Adrenal gland (tissue), 12 donors: ENCODE measurements around the gene HMOX2. TPM values are rescaled to one million over a fixed set of nuclear protein-coding genes. Genes with fewer than 3 reads are reported as not detected.

ENCODE experiments used
- DNase-seq, 7 donors: peaks; one replicate each; pipeline ENCODE4 v3.0.0-alpha.2; 2019 to 2020
- H3K27ac ChIP-seq, 5 donors: fragments of 200-600 bp; sonication (generic) in 4 of 5; 1 replicate in 3 of 5; 2 replicates in 2 of 5; pipeline versions ENCODE4 v1.5.1 to v1.8.0; 2016 to 2020; ENCODE audit warnings: mild to moderate bottlenecking in 1 of 5
- H3K27me3 ChIP-seq: fragments of 200-600 bp; 2 replicates; pipeline ENCODE4 v1.8.0; 2021
- H3K36me3 ChIP-seq, 2 donors: fragments of 200-600 bp; replicated peaks in 1 of 2; 1 replicate in 1 of 2; 2 replicates in 1 of 2; pipeline versions ENCODE4 v1.5.1 to v1.8.0; 2018 to 2022
- H3K4me1 ChIP-seq, 2 donors: fragments of 200-600 bp; replicated peaks in 1 of 2; 1 replicate in 1 of 2; 2 replicates in 1 of 2; pipeline versions ENCODE4 v1.5.1 to v1.8.0; 2018 to 2021
- H3K4me3 ChIP-seq, 4 donors: fragments of 200-600 bp; sonication (generic) in 3 of 4; one replicate each; pipeline ENCODE4 v1.5.1; 2016 to 2018
- H3K9me3 ChIP-seq, 3 donors: fragments of 200-600 bp; sonication (generic) in 1 of 3; replicated peaks in 1 of 3; 1 replicate in 2 of 3; 2 replicates in 1 of 3; pipeline versions ENCODE4 v1.5.1 to v1.8.0; 2016 to 2021
- CTCF ChIP-seq, 6 experiments: fragments of 450-650 bp in 4 of 6; fragments of 200-600 bp in 2 of 6; sonication (generic) in 1 of 6; IDR thresholded peaks; 1 replicate in 5 of 6; 2 replicates in 1 of 6; pipeline versions ENCODE4 v1.5.1 to v1.8.0; 2016 to 2021; ENCODE audit warnings: antibody characterized with exemption in 6 of 6, mild to moderate bottlenecking in 2 of 6, moderate library complexity in 1 of 6
- POLR2A ChIP-seq, 2 donors: fragments of 450-650 bp; IDR thresholded peaks; one replicate each; pipeline ENCODE4 v1.6.1; 2017; ENCODE audit warnings: antibody characterized with exemption in 2 of 2, mild to moderate bottlenecking in 2 of 2, moderate library complexity in 1 of 2
- WGBS, 4 donors: extraction: QIAGEN DNeasy Blood & Tissue Kit in 2 of 4; methylation state at CpG; one replicate each; pipeline versions ENCODE4 v1.1.5 to v1.1.7; 2013 to 2017; 5-methylcytosine and 5-hydroxymethylcytosine counted together
- intact Hi-C, 2 donors: fragments of 100-400 bp; cut with DNase I; formaldehyde crosslinking; loops; one replicate each; pipeline versions ENCODE4 v1.14.1 to v1.15.0; 2022 to 2023
- polyA plus RNA-seq, 3 donors: library from polyadenylated mRNA; stranded (reverse); fragments of 200-250 nt in 2 of 3; fragments of 350-450 nt in 1 of 3; fragmentation: Illumina TruSeq in 1 of 3; extraction: RNeasy Lipid Tissue Mini Kit (QIAGEN cat#74804) in 1 of 3; gene quantifications; one replicate each; pipeline ENCODE4 v1.2.3, GENCODE V29; 2013 to 2014
- total RNA-seq, 9 donors: library from RNA; depleted of rRNA in 4 of 9; stranded (reverse); fragments of >200 nt in 4 of 9; fragments of 120-200 nt in 1 of 9; fragmentation: NEBNext Ultra II Directional in 1 of 9; extraction: Animal tissue kit (Norgen Biotek cat#: 25700) in 1 of 9; gene quantifications; one replicate each; pipeline versions ENCODE4 v1.1.0 to v1.2.4, GENCODE V29; 2013 to 2023
- donor health status: healthy with polysubstance abuse.
- donor health status: Bipolar disorder and iron deficiency.
- donor health status: DM: yes; HTN: yes; CAD: no.
- donor health status: DM: no; HTN: no; CAD: no.
- donor health status: DM: no; HTN: no; CAD: no.
- donor health status: DM: yes; HTN: yes; CAD: no.

The HMOX2 gene
- total and polyA plus RNA-seq, 12 donors = 36.1 to 114 (median 65.6) TPM

- no peaks in the 10 kb centered on the region for H3K36me3 ChIP-seq
- no peaks in the 10 kb centered on the region for H3K27me3 ChIP-seq
- intact Hi-C loops = no loop called here
- H3K27ac ChIP-seq = no peak overlapping the region
- 72 to 78% (median 75%) methylated on average over 3 to 7 of the region's 7 CpGs for WGBS, 4 donors
- peaks cover 9 to 19% of the 10 kb centered on the region in 2 donors for H3K4me1 ChIP-seq
- TF ChIP-seq CTCF (IDR thresholded peaks at IDR 0.05) (no peak), POLR2A (IDR thresholded peaks at IDR 0.05) (no peak)
- H3K4me3 ChIP-seq = no peak overlapping the region
- DNase-seq = no peak
- no peaks in the 10 kb centered on the region for H3K9me3 ChIP-seq
These were observed 59.5 kb downstream of the HMOX2 start for GRCh38 chr16:4535627-4536108.

GRCh38 chr16:4536391-4537106 lies 60.4 kb downstream of the HMOX2 start:
- H3K9me3 ChIP-seq = no peaks in the 10 kb centered on the region
- H3K36me3 ChIP-seq = no peaks in the 10 kb centered on the region
- H3K4me3 ChIP-seq = no peak overlapping the region
- no peak for DNase-seq
- WGBS, 4 donors = 84 to 93% (median 87%) methylated on average over 14 to 15 of the region's 15 CpGs
- no peaks in the 10 kb centered on the region for H3K27me3 ChIP-seq
- H3K27ac ChIP-seq = no peak overlapping the region
- H3K4me1 ChIP-seq = peaks cover 9 to 19% of the 10 kb centered on the region in 2 donors
- TF ChIP-seq POLR2A (IDR thresholded peaks at IDR 0.05) = no peak
- TF ChIP-seq CTCF (IDR thresholded peaks at IDR 0.05) = no peak
- intact Hi-C loops = no loop called here

- DNase-seq = peak in 4 of 7 donors; percentile 44 to 54 (median 50)
- 11 to 78% (median 13%) methylated on average over 4 to 75 of the region's 75 CpGs for WGBS, 4 donors
- H3K27me3 ChIP-seq = no peaks in the 10 kb centered on the region
- H3K36me3 ChIP-seq = no peaks in the 10 kb centered on the region
- intact Hi-C loops = no loop called here
- no peaks in the 10 kb centered on the region for H3K9me3 ChIP-seq
- H3K27ac ChIP-seq = peak overlapping the region in 4 of 5 donors; percentile 59 to 94 (median 77)
- H3K4me1 ChIP-seq = peaks cover 9 to 19% of the 10 kb centered on the region in 2 donors
- H3K4me3 ChIP-seq = peak overlapping the region; percentile 54 to 85 (median 64)
- TF ChIP-seq CTCF (IDR thresholded peaks at IDR 0.05) (no peak), POLR2A (IDR thresholded peaks at IDR 0.05) (no peak)
These were observed 61.5 kb downstream of the HMOX2 start for GRCh38 chr16:4537376-4538343.
